Measurements from ENCODE around the gene PCDH9. TPM values are rescaled to one million over a fixed set of nuclear protein-coding genes. Genes with fewer than 3 reads are reported as not detected.

The PCDH9 gene
- total RNA-seq, 1 donor from 2014 or later = 1.7 TPM

DNA sequence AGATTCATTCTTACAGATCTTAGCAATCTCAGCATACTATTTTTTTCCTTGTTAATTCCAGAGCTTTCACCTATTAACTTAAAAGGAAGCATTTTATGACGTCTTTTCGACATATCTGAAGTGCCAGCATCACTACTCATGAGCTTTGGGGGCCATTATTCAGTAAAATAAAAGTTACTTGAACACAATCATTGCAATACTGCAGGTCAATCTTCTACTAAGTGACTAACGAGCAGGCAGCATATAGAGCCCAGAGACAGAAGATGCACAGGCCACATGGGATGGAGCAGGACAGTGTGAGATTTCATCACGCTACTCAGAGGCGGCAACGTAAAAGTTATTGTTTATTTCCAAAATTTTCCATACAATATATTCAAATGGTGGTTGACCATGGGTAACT, 382.6 kb downstream of the PCDH9 start:
- no peak for DNase-seq (ENCODE audit: low spot score, unreplicated experiment)
- Mint-ChIP-seq H3K27me3 (no peaks in the 10 kb centered on the region), H3K4me1 (ENCODE audit: low read depth) (no peaks in the 10 kb centered on the region), H3K4me3 (ENCODE audit: low read depth) (no peak overlapping the region), H3K27ac (no peak overlapping the region), H3K36me3 (ENCODE audit: insufficient read depth) (no peaks in the 10 kb centered on the region), H3K9me3 (ENCODE audit: low read depth) (peaks cover 4% of the 10 kb centered on the region)
- TF ChIP-seq, protein P1, sequence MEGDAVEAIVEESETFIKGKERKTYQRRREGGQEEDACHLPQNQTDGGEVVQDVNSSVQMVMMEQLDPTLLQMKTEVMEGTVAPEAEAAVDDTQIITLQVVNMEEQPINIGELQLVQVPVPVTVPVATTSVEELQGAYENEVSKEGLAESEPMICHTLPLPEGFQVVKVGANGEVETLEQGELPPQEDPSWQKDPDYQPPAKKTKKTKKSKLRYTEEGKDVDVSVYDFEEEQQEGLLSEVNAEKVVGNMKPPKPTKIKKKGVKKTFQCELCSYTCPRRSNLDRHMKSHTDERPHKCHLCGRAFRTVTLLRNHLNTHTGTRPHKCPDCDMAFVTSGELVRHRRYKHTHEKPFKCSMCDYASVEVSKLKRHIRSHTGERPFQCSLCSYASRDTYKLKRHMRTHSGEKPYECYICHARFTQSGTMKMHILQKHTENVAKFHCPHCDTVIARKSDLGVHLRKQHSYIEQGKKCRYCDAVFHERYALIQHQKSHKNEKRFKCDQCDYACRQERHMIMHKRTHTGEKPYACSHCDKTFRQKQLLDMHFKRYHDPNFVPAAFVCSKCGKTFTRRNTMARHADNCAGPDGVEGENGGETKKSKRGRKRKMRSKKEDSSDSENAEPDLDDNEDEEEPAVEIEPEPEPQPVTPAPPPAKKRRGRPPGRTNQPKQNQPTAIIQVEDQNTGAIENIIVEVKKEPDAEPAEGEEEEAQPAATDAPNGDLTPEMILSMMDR (IDR thresholded peaks at IDR 0.05; ENCODE audit: unreplicated experiment) = no peak

DNA sequence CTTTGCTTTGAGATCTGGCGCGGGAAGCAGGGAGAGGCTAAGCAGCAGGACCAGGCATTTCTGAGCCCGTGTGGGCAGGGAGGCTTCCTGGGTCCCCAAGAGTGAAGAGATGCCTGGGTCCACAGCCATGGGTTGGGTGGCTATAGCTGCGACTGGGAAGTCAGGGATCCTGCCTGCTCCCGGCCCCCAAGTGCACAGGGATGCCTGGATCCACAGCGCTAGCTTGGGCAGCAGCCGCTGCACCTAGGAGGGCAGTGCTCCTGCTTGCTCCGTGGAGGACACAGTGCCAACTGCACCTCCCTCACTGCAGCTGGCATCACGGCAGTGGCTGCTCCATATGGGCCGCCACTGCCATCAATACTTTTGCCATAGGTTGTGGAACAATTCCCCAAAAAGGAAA, 384.7 kb downstream of the PCDH9 start:
- Mint-ChIP-seq H3K4me1 (ENCODE audit: low read depth) (no peaks in the 10 kb centered on the region), H3K9me3 (ENCODE audit: low read depth) (no peaks in the 10 kb centered on the region), H3K27me3 (no peaks in the 10 kb centered on the region), H3K27ac (no peak overlapping the region), H3K4me3 (ENCODE audit: low read depth) (no peak overlapping the region), H3K36me3 (ENCODE audit: insufficient read depth) (no peaks in the 10 kb centered on the region)
- no peak for DNase-seq (ENCODE audit: low spot score, unreplicated experiment)
- TF ChIP-seq, protein P1 (IDR thresholded peaks at IDR 0.05; ENCODE audit: unreplicated experiment) = no peak

DNA sequence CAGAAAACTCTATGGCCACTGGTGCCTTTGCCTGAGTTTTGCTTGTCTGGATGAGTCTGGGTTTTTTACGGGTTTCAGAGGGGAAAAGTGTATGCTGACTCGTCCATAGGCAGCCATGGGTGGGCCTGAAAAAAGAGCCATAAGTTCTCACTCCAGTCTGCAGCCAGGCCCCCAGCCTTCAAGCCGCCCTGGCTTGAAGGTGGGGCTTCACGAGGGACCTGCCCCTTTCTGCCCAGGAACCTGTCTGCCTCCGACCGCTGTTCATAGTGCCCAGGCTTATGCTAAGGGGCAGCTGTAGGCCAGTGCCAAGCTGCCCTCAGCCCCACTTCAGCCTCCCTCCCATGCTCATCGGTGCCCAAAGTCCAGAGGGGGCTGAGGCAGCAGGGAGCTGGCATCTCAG, 385.2 kb downstream of the PCDH9 start:
- DNase-seq (ENCODE audit: low spot score, unreplicated experiment) = no peak
- no peak overlapping the region for H3K27ac Mint-ChIP-seq

DNA sequence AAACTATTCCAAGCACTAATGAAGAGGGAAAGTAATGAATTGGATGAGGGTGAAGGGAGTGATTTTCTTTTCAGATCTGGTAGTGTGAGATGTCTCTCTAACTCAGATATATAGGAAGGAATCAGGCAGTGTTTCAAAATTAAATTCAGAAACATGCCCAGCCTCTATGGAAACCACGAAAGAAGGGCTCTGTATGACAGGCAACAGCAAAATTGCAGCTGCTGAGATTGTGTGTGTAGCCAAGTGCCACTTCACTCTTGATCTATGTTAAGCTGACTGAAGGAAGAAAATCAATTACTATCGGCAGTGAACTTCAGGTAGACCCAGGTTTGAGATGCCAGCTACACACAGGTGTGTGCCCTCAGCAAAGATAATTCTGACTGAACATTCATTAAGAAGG, 387.4 kb downstream of the PCDH9 start:
- Mint-ChIP-seq H3K27me3 (no peaks in the 10 kb centered on the region), H3K4me1 (ENCODE audit: low read depth) (no peaks in the 10 kb centered on the region), H3K36me3 (ENCODE audit: insufficient read depth) (no peaks in the 10 kb centered on the region)

More for the DNA sequence above, 385.2 kb downstream of the PCDH9 start:
- H3K4me1 Mint-ChIP-seq (ENCODE audit: low read depth) = no peaks in the 10 kb centered on the region
- H3K4me3 Mint-ChIP-seq (ENCODE audit: low read depth) = no peak overlapping the region
- H3K9me3 Mint-ChIP-seq (ENCODE audit: low read depth) = no peaks in the 10 kb centered on the region
- H3K36me3 Mint-ChIP-seq (ENCODE audit: insufficient read depth) = no peaks in the 10 kb centered on the region
- H3K27me3 Mint-ChIP-seq = no peaks in the 10 kb centered on the region
- TF ChIP-seq, protein P1 (IDR thresholded peaks at IDR 0.05; ENCODE audit: unreplicated experiment) = no peak

DNA sequence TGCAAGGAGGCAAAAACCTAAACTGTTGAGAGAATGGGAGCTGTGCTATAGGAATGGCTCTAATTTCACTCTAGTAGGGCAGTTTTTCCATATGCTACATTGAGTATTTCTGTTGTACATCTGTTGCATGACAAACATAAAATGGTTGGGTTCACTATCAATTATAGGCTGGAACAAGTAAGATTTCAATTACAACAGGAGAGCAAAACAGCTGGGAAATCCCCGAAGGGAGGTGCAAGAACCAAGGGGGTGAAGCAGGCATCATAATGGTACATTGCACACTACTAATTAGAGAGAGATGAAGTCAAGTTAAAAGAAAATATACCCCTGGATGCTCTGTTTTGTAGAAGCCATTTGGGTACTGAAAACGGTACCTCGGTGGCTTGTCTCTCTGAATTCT, 389.5 kb downstream of the PCDH9 start:
- DNase-seq (ENCODE audit: low spot score, unreplicated experiment) = no peak
- TF ChIP-seq, protein P1 (IDR thresholded peaks at IDR 0.05; ENCODE audit: unreplicated experiment) = no peak
- no peak overlapping the region for H3K27ac Mint-ChIP-seq
- H3K4me3 Mint-ChIP-seq (ENCODE audit: low read depth) = no peak overlapping the region
- no peaks in the 10 kb centered on the region for H3K36me3 Mint-ChIP-seq (ENCODE audit: insufficient read depth)
- no peaks in the 10 kb centered on the region for H3K4me1 Mint-ChIP-seq (ENCODE audit: low read depth)
- no peaks in the 10 kb centered on the region for H3K9me3 Mint-ChIP-seq (ENCODE audit: low read depth)
- H3K27me3 Mint-ChIP-seq = peaks cover 4% of the 10 kb centered on the region

More for the DNA sequence above, 387.4 kb downstream of the PCDH9 start:
- TF ChIP-seq, protein P1 (IDR thresholded peaks at IDR 0.05; ENCODE audit: unreplicated experiment) = no peak
- H3K9me3 Mint-ChIP-seq (ENCODE audit: low read depth) = no peaks in the 10 kb centered on the region
- DNase-seq (ENCODE audit: low spot score, unreplicated experiment) = no peak
- H3K4me3 Mint-ChIP-seq (ENCODE audit: low read depth) = no peak overlapping the region
- H3K27ac Mint-ChIP-seq = no peak overlapping the region
